Measurements from ENCODE around the gene NUDT4.

Gene NUDT4

GRCh38 chr12:93351726-93352125, 26.0 kb upstream of the NUDT4 start:
- no peaks in the 10 kb centered on the region for H3K27me3 ChIP-seq (ENCODE audit: insufficient read depth, poor library complexity, severe bottlenecking)
- H3K27ac ChIP-seq (replicated peaks): no peak overlapping the region
- TF ChIP-seq, protein P1, sequence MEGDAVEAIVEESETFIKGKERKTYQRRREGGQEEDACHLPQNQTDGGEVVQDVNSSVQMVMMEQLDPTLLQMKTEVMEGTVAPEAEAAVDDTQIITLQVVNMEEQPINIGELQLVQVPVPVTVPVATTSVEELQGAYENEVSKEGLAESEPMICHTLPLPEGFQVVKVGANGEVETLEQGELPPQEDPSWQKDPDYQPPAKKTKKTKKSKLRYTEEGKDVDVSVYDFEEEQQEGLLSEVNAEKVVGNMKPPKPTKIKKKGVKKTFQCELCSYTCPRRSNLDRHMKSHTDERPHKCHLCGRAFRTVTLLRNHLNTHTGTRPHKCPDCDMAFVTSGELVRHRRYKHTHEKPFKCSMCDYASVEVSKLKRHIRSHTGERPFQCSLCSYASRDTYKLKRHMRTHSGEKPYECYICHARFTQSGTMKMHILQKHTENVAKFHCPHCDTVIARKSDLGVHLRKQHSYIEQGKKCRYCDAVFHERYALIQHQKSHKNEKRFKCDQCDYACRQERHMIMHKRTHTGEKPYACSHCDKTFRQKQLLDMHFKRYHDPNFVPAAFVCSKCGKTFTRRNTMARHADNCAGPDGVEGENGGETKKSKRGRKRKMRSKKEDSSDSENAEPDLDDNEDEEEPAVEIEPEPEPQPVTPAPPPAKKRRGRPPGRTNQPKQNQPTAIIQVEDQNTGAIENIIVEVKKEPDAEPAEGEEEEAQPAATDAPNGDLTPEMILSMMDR (IDR thresholded peaks at IDR 0.05; ENCODE audit: insufficient read depth, low read length): no peak
- TF ChIP-seq SPI1 (IDR thresholded peaks at IDR 0.05; ENCODE audit: borderline replicate concordance, low read depth): no peak
- TF ChIP-seq GABPA (IDR thresholded peaks at IDR 0.05; ENCODE audit: low read depth): no peak
- TF ChIP-seq, protein P2, sequence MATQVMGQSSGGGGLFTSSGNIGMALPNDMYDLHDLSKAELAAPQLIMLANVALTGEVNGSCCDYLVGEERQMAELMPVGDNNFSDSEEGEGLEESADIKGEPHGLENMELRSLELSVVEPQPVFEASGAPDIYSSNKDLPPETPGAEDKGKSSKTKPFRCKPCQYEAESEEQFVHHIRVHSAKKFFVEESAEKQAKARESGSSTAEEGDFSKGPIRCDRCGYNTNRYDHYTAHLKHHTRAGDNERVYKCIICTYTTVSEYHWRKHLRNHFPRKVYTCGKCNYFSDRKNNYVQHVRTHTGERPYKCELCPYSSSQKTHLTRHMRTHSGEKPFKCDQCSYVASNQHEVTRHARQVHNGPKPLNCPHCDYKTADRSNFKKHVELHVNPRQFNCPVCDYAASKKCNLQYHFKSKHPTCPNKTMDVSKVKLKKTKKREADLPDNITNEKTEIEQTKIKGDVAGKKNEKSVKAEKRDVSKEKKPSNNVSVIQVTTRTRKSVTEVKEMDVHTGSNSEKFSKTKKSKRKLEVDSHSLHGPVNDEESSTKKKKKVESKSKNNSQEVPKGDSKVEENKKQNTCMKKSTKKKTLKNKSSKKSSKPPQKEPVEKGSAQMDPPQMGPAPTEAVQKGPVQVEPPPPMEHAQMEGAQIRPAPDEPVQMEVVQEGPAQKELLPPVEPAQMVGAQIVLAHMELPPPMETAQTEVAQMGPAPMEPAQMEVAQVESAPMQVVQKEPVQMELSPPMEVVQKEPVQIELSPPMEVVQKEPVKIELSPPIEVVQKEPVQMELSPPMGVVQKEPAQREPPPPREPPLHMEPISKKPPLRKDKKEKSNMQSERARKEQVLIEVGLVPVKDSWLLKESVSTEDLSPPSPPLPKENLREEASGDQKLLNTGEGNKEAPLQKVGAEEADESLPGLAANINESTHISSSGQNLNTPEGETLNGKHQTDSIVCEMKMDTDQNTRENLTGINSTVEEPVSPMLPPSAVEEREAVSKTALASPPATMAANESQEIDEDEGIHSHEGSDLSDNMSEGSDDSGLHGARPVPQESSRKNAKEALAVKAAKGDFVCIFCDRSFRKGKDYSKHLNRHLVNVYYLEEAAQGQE (IDR thresholded peaks at IDR 0.05; ENCODE audit: insufficient replicate concordance, low read depth): no peak
- no peak for TF ChIP-seq POLR2AphosphoS5 (IDR thresholded peaks at IDR 0.05; ENCODE audit: low read depth)
- H3K4me3 ChIP-seq (replicated peaks; ENCODE audit: insufficient read depth, low read length): no peak overlapping the region
- no peak for DNase-seq (ENCODE audit: low read depth in 1 of 2, low spot score in 1 of 2)

GRCh38 chr12:93352321-93352720, 25.4 kb upstream of the NUDT4 start:
- Histone ChIP-seq H3K27ac (replicated peaks) (no peak overlapping the region), H3K4me3 (replicated peaks; ENCODE audit: insufficient read depth, low read length) (no peak overlapping the region), H3K27me3 (ENCODE audit: insufficient read depth, poor library complexity, severe bottlenecking) (no peaks in the 10 kb centered on the region)
- TF ChIP-seq POLR2AphosphoS5 (IDR thresholded peaks at IDR 0.05; ENCODE audit: low read depth): no peak
- TF ChIP-seq SPI1 (IDR thresholded peaks at IDR 0.05; ENCODE audit: borderline replicate concordance, low read depth): no peak
- TF ChIP-seq, protein P1 (IDR thresholded peaks at IDR 0.05; ENCODE audit: insufficient read depth, low read length): no peak
- no peak for DNase-seq (ENCODE audit: low read depth in 1 of 2, low spot score in 1 of 2)

DNA sequence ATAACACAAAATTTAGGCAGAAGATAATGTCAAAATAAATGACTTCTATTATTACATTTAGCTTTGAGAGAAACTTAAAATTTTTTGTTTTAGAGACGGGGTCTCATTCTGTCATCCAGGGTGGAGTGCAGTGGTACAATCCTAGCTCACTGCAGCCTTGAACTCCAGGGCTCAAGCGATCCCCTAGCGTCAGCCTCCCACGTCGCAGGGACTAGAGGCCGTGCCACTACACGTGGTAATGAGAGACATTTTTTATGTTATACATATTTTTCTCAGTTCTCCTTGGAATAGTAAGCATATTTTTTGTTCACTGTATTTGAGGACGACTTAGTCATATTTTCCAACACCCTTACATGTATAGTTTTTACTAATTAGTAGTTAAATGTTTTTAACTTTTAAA, 21.5 kb upstream of the NUDT4 start:
- Histone ChIP-seq H3K27ac (replicated peaks) (no peak overlapping the region), H3K27me3 (ENCODE audit: insufficient read depth, poor library complexity, severe bottlenecking) (no peaks in the 10 kb centered on the region), H3K4me3 (replicated peaks; ENCODE audit: insufficient read depth, low read length) (no peak overlapping the region)
- TF ChIP-seq POLR2AphosphoS5 (IDR thresholded peaks at IDR 0.05; ENCODE audit: low read depth): no peak
- TF ChIP-seq, protein P1 (IDR thresholded peaks at IDR 0.05; ENCODE audit: insufficient read depth, low read length): no peak
- TF ChIP-seq, protein P2 (IDR thresholded peaks at IDR 0.05; ENCODE audit: insufficient replicate concordance, low read depth): no peak
- TF ChIP-seq SPI1 (IDR thresholded peaks at IDR 0.05; ENCODE audit: borderline replicate concordance, low read depth): no peak
- TF ChIP-seq GABPA (IDR thresholded peaks at IDR 0.05; ENCODE audit: low read depth): no peak
- DNase-seq (ENCODE audit: low read depth in 1 of 2, low spot score in 1 of 2): no peak

DNA sequence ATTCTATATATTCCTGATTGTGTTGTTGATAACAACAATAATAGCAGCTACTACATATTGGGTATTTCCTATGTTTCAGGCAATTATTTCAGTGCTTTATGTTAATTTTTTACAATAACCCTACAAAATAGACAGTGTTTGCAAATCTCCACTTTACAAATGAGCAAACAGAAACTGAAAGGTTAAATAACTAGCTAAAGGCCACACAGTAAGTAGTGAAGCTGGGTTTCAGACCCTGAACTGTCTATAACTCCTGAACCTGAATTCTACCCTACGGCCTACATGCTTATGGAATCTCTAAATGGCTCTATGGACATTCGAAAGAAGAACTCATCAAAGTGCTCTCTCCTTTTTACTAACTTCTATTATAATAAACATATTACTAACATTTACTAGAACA, 19.7 kb upstream of the NUDT4 start:
- no peak for DNase-seq (ENCODE audit: low read depth in 1 of 2, low spot score in 1 of 2)
- Histone ChIP-seq H3K4me3 (replicated peaks; ENCODE audit: insufficient read depth, low read length) (no peak overlapping the region), H3K27me3 (ENCODE audit: insufficient read depth, poor library complexity, severe bottlenecking) (no peaks in the 10 kb centered on the region), H3K27ac (replicated peaks) (no peak overlapping the region)
- TF ChIP-seq GABPA (IDR thresholded peaks at IDR 0.05; ENCODE audit: low read depth) (no peak), SPI1 (IDR thresholded peaks at IDR 0.05; ENCODE audit: borderline replicate concordance, low read depth) (no peak), POLR2AphosphoS5 (IDR thresholded peaks at IDR 0.05; ENCODE audit: low read depth) (no peak)
- TF ChIP-seq, protein P1 (IDR thresholded peaks at IDR 0.05; ENCODE audit: insufficient read depth, low read length): no peak
- TF ChIP-seq, protein P2 (IDR thresholded peaks at IDR 0.05; ENCODE audit: insufficient replicate concordance, low read depth): no peak
